Hippocampal formation (tissue), 2 donors: ENCODE results near the gene CHST9.
"Not testable (repeated sequence)": the region's sequence is repeated elsewhere in the genome, so short reads cannot be mapped to it uniquely, and the experiment has no call there.

Source experiments
- DNase-seq, 2 donors: peaks; one replicate each; lab custom pipeline; 2025; lab: John Stamatoyannopoulos, UW

CHST9 gene

GRCh38 chr18:27185025-27185763 is at the start of gene CHST9:
Gene CHST9, minus strand, starts transcription at chr18:27185308. Its CDS starts 42,499 bp downstream, at chr18:27142809.
- no peak for DNase-seq

GRCh38 chr18:27232355-27232754 is 47.2 kb upstream of the CHST9 start:
- not testable (repeated sequence) for DNase-seq

- DNase-seq: not testable (repeated sequence)
These were observed 46.6 kb upstream of the CHST9 start for GRCh38 chr18:27231671-27232070.

GRCh38 chr18:27231221-27231620 is 46.1 kb upstream of the CHST9 start:
- DNase-seq: not testable (repeated sequence)

GRCh38 chr18:27227721-27228120 is 42.6 kb upstream of the CHST9 start:
- no peak for DNase-seq

- no peak for DNase-seq
These were observed 41.5 kb upstream of the CHST9 start for GRCh38 chr18:27226556-27227075.

- DNase-seq: no peak
These were observed 40.9 kb upstream of the CHST9 start for GRCh38 chr18:27225947-27226481.

GRCh38 chr18:27223526-27224291 is 38.6 kb upstream of the CHST9 start:
- DNase-seq: no peak

- no peak for DNase-seq
These were observed 29.7 kb upstream of the CHST9 start for GRCh38 chr18:27214831-27215230.

GRCh38 chr18:27213123-27213717 is 28.1 kb upstream of the CHST9 start:
- peak in 1 of 2 donors; percentile 1 for DNase-seq

GRCh38 chr18:27211569-27211968 is 26.5 kb upstream of the CHST9 start:
- no peak for DNase-seq

GRCh38 chr18:27206411-27206810 is 21.3 kb upstream of the CHST9 start:
- DNase-seq: no peak

- no peak for DNase-seq
These were observed 17.6 kb upstream of the CHST9 start for GRCh38 chr18:27202741-27203140.

GRCh38 chr18:27198036-27198435 is 12.9 kb upstream of the CHST9 start:
- no peak for DNase-seq

- DNase-seq: no peak
These were observed 3.2 kb upstream of the CHST9 start for GRCh38 chr18:27188309-27188708.

GRCh38 chr18:27185897-27186296 is 789 bp upstream of the CHST9 start:
- no peak for DNase-seq

- DNase-seq: no peak
These were observed 738 bp downstream of the CHST9 start for GRCh38 chr18:27184115-27185024.

GRCh38 chr18:27181726-27182125 is 3.4 kb downstream of the CHST9 start:
- no peak for DNase-seq

GRCh38 chr18:27178424-27178823 is 6.7 kb downstream of the CHST9 start:
- no peak for DNase-seq

GRCh38 chr18:27175914-27176313 is 9.2 kb downstream of the CHST9 start:
- no peak for DNase-seq

- DNase-seq: no peak
These were observed 9.9 kb downstream of the CHST9 start for GRCh38 chr18:27175245-27175644.
